HL-60 (cell line): Measurements from ENCODE around the gene POU2F1.

Source experiments
- DNase-seq, 2 experiments: peaks; one replicate each; pipeline ENCODE4 v3.0.0-alpha.2; 2010 to 2020; ENCODE audit warnings: low read depth in 1 of 2, low spot score in 1 of 2
- H3K27ac ChIP-seq: fragments of 250-450 bp; sonication (Bioruptor Pico); replicated peaks from 2 replicates; pipeline ENCODE4 v1.5.1; 2020; ENCODE audit warnings: mild to moderate bottlenecking, moderate library complexity
- H3K27me3 ChIP-seq: fragments of 250-450 bp; sonication (Bioruptor Pico); 2 replicates; pipeline ENCODE4 v1.5.1; 2021; ENCODE audit warnings: mild to moderate bottlenecking, moderate library complexity; ENCODE audit not compliant: insufficient read depth, poor library complexity, severe bottlenecking
- H3K4me3 ChIP-seq: replicated peaks from 2 replicates; pipeline ENCODE4 v1.5.1; 2011; ENCODE audit warnings: mild to moderate bottlenecking, control low read depth, low read length; ENCODE audit not compliant: insufficient read depth
- CTCF ChIP-seq: IDR thresholded peaks from one replicate; pipeline ENCODE4 v1.5.1; 2011; ENCODE audit warnings: low read length, control low read depth, inconsistent platforms; ENCODE audit not compliant: insufficient read depth
- GABPA ChIP-seq: IDR thresholded peaks from 2 replicates; pipeline ENCODE4 v1.6.1; 2012; ENCODE audit warnings: low read depth
- POLR2AphosphoS5 ChIP-seq: IDR thresholded peaks from 2 replicates; pipeline ENCODE4 v1.6.1; 2012; ENCODE audit warnings: low read depth
- REST ChIP-seq: IDR thresholded peaks from 2 replicates; pipeline ENCODE4 v1.6.1; 2012; ENCODE audit warnings: low read depth; ENCODE audit not compliant: insufficient replicate concordance
- SPI1 ChIP-seq: IDR thresholded peaks from 2 replicates; pipeline ENCODE4 v1.6.1; 2012; ENCODE audit warnings: low read depth, mild to moderate bottlenecking, borderline replicate concordance

The POU2F1 gene

GRCh38 chr1:167435484-167435883 is 214.8 kb downstream of the POU2F1 start:
- TF ChIP-seq GABPA (no peak), POLR2AphosphoS5 (no peak)
- Histone ChIP-seq H3K27ac (no peak overlapping the region), H3K27me3 (no peaks in the 10 kb centered on the region), H3K4me3 (no peak overlapping the region)
- no peak for DNase-seq

GRCh38 chr1:167438171-167439138 is 217.8 kb downstream of the POU2F1 start:
- Histone ChIP-seq H3K27me3 (no peaks in the 10 kb centered on the region), H3K27ac (no peak overlapping the region), H3K4me3 (no peak overlapping the region)
- TF ChIP-seq REST = no peak
- TF ChIP-seq POLR2AphosphoS5 = no peak
- peak; percentile 52; the same call in 1 of the 2 replicates for TF ChIP-seq SPI1
- no peak for DNase-seq

GRCh38 chr1:167439301-167439988 is 218.8 kb downstream of the POU2F1 start:
- TF ChIP-seq GABPA = no peak
- no peak for TF ChIP-seq REST
- TF ChIP-seq CTCF = no peak
- TF ChIP-seq POLR2AphosphoS5 = 0 out of 2 replicates have a peak, but pooled peaks have one; percentile 31
- no peak overlapping the region for H3K27ac ChIP-seq
- peak in 1 of 2 experiments; percentile 58 for DNase-seq
- H3K27me3 ChIP-seq = no peaks in the 10 kb centered on the region
- H3K4me3 ChIP-seq = peak overlapping the region; percentile 60

- TF ChIP-seq CTCF (no peak), GABPA (no peak), POLR2AphosphoS5 (no peak), REST (no peak), SPI1 (no peak)
- no peak for DNase-seq
- H3K27me3 ChIP-seq = no peaks in the 10 kb centered on the region
- no peak overlapping the region for H3K27ac ChIP-seq
- H3K4me3 ChIP-seq = no peak overlapping the region
These were observed 219.7 kb downstream of the POU2F1 start for GRCh38 chr1:167440345-167440744.
